Activated CD8-positive, alpha-beta memory T cell treated with anti-CD3 and anti-CD28 coated beads, Interleukin-2, amount 50 U/mL, for 24 hours (primary cell): ENCODE measurements around the gene C1orf122.

Source experiments
- DNase-seq: peaks from one replicate; pipeline ENCODE4 v3.0.0-alpha.2; 2020; ENCODE audit errors: extremely low read depth

Gene C1orf122

DNA sequence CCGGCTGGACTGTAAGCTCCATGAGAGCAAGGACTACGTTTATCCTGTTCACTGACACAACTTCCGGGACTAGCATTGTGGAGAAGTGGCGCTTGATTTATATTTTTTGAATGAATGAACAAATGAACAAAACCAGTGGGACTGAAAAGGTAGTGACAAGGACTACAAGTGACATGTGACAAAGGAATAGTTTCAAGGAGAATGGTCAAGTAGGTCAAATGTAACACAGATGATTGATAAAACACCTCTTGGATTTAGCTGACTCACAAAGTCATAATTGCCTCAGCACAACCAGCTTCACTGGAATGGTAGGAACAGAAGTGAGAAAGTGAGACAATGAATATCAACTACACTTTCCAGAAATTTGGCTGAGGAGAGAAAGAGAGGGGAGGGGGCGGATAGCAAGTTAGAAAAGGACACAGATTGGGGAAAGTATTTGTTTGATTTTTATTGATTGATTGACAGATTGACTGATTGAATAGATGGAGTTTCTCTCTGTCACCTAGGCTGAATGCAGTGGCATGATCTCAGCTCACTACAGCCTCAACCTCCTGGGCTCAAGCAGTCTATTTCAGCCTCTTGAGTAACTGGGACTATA lies 37.6 kb downstream of the C1orf122 start:
- DNase-seq = no peak

- no peak for DNase-seq
Observed at GRCh38 chr1:37845786-37846185, 38.2 kb downstream of the C1orf122 start.

DNA sequence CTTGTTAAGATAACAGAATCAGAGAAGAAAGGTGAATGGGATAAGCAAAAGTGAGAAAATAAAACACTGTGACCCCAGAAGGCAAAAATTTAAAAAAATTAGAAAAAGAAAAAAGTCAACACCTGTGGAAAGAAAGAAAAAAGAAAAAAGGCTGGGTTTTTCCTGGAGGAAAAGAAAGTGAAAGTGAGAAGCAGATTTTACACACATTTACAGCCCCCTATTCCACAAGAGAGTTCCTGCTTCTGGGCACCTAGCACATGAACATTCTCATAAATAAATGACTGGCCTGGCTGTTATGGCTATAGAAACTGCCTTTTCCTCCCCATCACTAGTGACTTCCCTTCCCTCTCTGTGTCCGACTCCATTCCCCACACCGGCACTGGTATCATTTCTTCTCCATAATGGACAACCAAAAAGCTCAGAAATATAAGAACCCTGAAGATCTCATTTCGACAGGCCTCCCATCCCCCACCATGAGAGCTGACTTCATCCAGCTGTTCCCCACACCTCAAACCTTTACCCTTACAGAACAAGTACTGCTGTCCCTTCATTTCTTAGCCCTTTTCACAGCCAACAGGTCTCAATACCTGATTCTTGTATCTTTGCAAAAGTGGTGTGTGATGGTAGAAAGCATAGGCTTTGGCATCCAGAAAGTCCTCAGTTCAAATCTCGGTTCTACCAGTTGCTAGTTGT lies 39.2 kb downstream of the C1orf122 start:
- no peak for DNase-seq

DNA sequence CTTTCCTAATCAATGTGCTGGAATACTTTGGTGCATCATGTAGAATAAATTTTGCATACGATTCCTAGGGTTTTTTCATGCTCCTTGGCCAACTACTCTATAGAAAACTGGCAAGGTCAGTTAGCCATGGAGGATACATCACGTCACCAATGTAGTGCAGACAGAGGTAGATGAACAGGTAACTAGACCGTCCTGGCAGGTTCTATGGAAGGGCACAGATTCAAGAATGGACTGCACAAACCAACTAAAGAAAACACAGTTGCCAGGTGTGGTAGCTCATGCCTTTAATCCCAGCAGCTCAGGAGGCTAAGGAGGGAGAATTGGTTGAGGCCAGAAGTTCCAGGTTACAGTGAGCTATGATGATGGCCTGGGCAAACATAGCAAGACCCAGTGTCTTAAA lies 41.9 kb downstream of the C1orf122 start:
- DNase-seq = no peak

DNA sequence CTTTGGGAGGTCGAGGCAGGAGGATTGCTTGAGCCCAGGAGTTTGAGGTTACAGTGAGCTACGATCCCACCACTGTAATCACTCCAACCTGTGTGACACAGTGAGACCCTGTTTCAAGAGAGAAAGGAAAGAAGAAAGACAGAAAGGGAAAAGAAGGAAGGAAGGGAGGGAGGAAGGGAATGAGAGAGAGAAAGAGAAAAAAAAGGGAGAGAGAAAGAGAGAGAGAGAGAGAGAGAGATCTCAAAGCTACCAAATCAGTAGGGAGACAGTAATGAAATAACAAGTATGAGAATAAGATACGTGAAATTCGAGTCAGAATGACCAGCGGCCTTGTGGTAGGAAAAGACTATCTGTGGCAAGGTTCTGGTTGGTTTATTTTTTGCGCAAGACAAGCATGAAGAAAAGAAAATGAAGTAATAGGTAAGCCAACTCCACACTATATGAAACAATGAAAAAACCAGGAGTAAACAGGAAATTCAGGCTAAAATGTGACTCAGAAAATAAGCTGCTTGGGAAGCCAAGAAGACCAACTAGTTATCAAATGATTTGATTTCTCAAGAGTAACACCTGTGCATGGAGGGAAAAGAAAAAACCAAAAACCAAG lies 42.9 kb downstream of the C1orf122 start:
- no peak for DNase-seq

DNA sequence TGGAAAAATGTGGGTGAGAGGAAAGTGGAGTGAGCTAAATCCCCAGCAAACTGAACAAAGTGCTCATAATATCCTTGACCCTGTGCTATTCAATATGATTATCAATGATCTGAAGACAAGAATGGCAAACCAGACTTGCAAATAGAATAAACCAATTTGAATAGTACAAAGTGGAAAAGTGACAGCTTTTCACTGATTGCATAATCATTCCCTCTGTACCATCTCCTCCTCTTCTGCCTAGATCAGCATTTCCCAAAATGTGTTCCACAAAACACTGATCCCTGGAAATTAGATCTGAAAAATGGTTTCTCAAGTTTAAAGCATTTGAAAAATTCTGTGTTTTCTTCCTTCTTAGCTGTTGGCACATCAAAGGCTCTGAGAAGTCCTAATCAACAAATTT lies 43.7 kb downstream of the C1orf122 start:
- DNase-seq = no peak

DNA sequence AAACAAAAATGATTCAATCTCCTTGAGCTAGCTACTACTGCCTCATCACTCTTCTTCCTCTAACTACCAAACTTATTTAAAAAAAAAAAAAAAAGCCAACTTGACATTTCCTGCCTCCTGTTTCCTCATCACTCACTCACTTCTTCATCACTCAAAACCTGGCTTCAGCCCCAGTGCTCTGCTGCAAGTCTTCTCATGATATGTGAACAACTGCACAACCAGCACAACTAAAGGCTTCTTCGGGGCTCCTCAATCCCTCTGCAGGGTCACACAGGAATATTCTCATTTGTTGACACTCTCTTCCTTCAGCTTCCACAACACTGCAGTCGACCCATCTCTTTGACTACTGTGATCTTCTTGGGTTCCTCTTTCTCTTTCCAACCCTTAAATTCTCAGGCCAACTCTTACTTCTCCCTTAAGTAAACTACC lies 44.2 kb downstream of the C1orf122 start:
- DNase-seq = no peak

DNA sequence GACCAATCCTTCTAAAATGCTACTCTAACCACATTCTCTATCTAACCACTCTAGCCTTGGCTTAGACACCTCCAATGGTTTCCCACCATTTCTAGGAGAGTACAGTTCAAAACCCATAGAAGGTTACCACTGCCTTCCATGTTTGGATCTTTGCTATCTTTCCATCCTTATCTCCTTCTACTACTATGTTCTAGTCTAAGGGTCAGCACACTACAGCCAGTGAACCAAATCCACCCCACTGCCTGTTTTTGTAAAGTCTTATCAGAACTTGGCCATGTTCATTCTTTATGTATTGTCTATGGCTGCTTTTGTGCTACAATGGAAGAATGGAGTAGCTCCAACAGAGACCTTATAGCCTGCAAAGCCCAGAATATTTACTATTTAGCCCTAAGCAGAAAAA lies 45.6 kb downstream of the C1orf122 start:
- no peak for DNase-seq

GRCh38 chr1:37854406-37854805 lies 46.8 kb downstream of the C1orf122 start:
- DNase-seq = no peak
